Lung microvascular endothelial cell (primary cell): ENCODE results near the gene MPHOSPH9. TPM values are rescaled to one million over a fixed set of nuclear protein-coding genes. Genes with fewer than 3 reads are reported as not detected.
"Not testable (repeated sequence)": the region's sequence is repeated elsewhere in the genome, so short reads cannot be mapped to it uniquely, and the experiment has no call there.

Experiments
- DNase-seq, 2 donors: peaks; one replicate each; pipeline versions ENCODE4 v3.0.0 to v3.0.0-alpha.2; 2010; ENCODE audit warnings: low read depth in 2 of 2
- total RNA-seq: library from RNA; depleted of rRNA; stranded (reverse); fragments of >200 nt; gene quantifications from 2 replicates; pipeline ENCODE4 v1.2.1, GENCODE V29; 2014

The MPHOSPH9 gene
- total RNA-seq, 1 donor from 2014 or later, result 27.8 TPM

GRCh38 chr12:123225443-123225842 is 7.5 kb downstream of the MPHOSPH9 start:
- no peak for DNase-seq

- DNase-seq, result no peak
Measured at GRCh38 chr12:123223241-123223668, 9.7 kb downstream of the MPHOSPH9 start.

- DNase-seq, result not testable (repeated sequence)
Measured at GRCh38 chr12:123207815-123208214, 25.1 kb downstream of the MPHOSPH9 start.

GRCh38 chr12:123206794-123207193 is 26.1 kb downstream of the MPHOSPH9 start:
- DNase-seq, result not testable (repeated sequence)

- no peak for DNase-seq
Measured at GRCh38 chr12:123200414-123200813, 32.5 kb downstream of the MPHOSPH9 start.

- no peak for DNase-seq
Measured at GRCh38 chr12:123199936-123200335, 33.0 kb downstream of the MPHOSPH9 start.

GRCh38 chr12:123187637-123188036 is 45.3 kb downstream of the MPHOSPH9 start:
- no peak for DNase-seq

- DNase-seq, result no peak
Measured at GRCh38 chr12:123180171-123180570, 52.8 kb downstream of the MPHOSPH9 start.

GRCh38 chr12:123171967-123172366 is 61.0 kb downstream of the MPHOSPH9 start:
- no peak for DNase-seq

GRCh38 chr12:123167329-123167728 is 65.6 kb downstream of the MPHOSPH9 start:
- DNase-seq, result no peak

GRCh38 chr12:123165537-123165936 is 67.4 kb downstream of the MPHOSPH9 start:
- DNase-seq, result no peak

- DNase-seq, result no peak
Measured at GRCh38 chr12:123164710-123165261, 68.2 kb downstream of the MPHOSPH9 start.

GRCh38 chr12:123164222-123164621 is 68.7 kb downstream of the MPHOSPH9 start:
- no peak for DNase-seq

- no peak for DNase-seq
Measured at GRCh38 chr12:123163227-123163626, 69.7 kb downstream of the MPHOSPH9 start.

- DNase-seq, result no peak
Measured at GRCh38 chr12:123160801-123161487, 72.0 kb downstream of the MPHOSPH9 start.

GRCh38 chr12:123153906-123154305 is 79.0 kb downstream of the MPHOSPH9 start:
- no peak for DNase-seq

GRCh38 chr12:123152833-123153232 is 80.1 kb downstream of the MPHOSPH9 start:
- no peak for DNase-seq

GRCh38 chr12:123151457-123152454 is 81.2 kb downstream of the MPHOSPH9 start:
- DNase-seq, result peak; percentile 45 to 46

GRCh38 chr12:123150744-123151456 is 82.0 kb downstream of the MPHOSPH9 start, which contains the start of gene PITPNM2:
PITPNM2 (minus strand) TSS chr12:123151090; CDS start chr12:123034590, 116,500 bp downstream.
- DNase-seq, result peak; percentile 74 to 80

- DNase-seq, result peak; percentile 37 to 40
Measured at GRCh38 chr12:123150275-123150743, 82.6 kb downstream of the MPHOSPH9 start.
